Stomach (tissue), 9 donors: ENCODE measurements around the gene TMEM51. TPM values are rescaled to one million over a fixed set of nuclear protein-coding genes. Genes with fewer than 3 reads are reported as not detected.
A peak's percentile ranks its signal among the peaks of the same experiment; 100 is the strongest.

ENCODE experiments used
- DNase-seq, 2 donors: peaks; one replicate each; pipeline versions ENCODE4 v3.0.0 to v3.0.0-alpha.2; 2013 to 2019
- H3K27ac ChIP-seq, 5 donors: fragments of 200-600 bp in 4 of 5; sonication (generic) in 4 of 5; one replicate each; pipeline ENCODE4 v1.5.1; 2013 to 2019; ENCODE audit warnings: mild to moderate bottlenecking in 1 of 5, moderate library complexity in 1 of 5
- H3K27me3 ChIP-seq, 3 donors: fragments of 200-600 bp; sonication (generic); one replicate each; pipeline ENCODE4 v1.5.1; 2017 to 2019; ENCODE audit warnings: mixed run types in 1 of 3
- H3K36me3 ChIP-seq, 4 donors: fragments of 200-600 bp; sonication (generic); 1 replicate in 3 of 4; 2 replicates in 1 of 4; pipeline ENCODE4 v1.5.1; 2016 to 2019
- H3K4me1 ChIP-seq, 4 donors: fragments of 200-600 bp; sonication (generic); one replicate each; pipeline ENCODE4 v1.5.1; 2016 to 2019
- H3K4me3 ChIP-seq, 4 donors: fragments of 200-600 bp; sonication (generic) in 3 of 4; one replicate each; pipeline ENCODE4 v1.5.1; 2016 to 2019; ENCODE audit warnings: mild to moderate bottlenecking in 1 of 4
- H3K9me3 ChIP-seq, 4 donors: fragments of 200-600 bp; sonication (generic); one replicate each; pipeline ENCODE4 v1.5.1; 2016 to 2019
- EP300 ChIP-seq: sonication (generic); formaldehyde crosslinking; IDR thresholded peaks from one replicate; pipeline ENCODE4 v1.6.1; 2017; ENCODE audit warnings: antibody characterized with exemption
- POLR2A ChIP-seq, 4 donors: fragments of 450-650 bp; IDR thresholded peaks; one replicate each; pipeline ENCODE4 v1.6.1; 2016; ENCODE audit warnings: antibody characterized with exemption in 4 of 4, control low read depth in 2 of 4, mild to moderate bottlenecking in 1 of 4, moderate library complexity in 1 of 4
- POLR2AphosphoS5 ChIP-seq, 3 donors: sonication (generic); formaldehyde crosslinking; IDR thresholded peaks; one replicate each; pipeline ENCODE4 v1.6.1; 2016; ENCODE audit warnings: antibody characterized with exemption in 3 of 3
- WGBS, 5 donors: extraction: QIAGEN DNeasy Blood & Tissue Kit in 3 of 5; methylation state at CpG; one replicate each; pipeline versions ENCODE4 v1.1.5 to v1.1.7; 2013 to 2018; 5-methylcytosine and 5-hydroxymethylcytosine counted together
- intact Hi-C: fragments of 100-400 bp; cut with DNase I; formaldehyde crosslinking; loops from one replicate; pipeline ENCODE4 v1.15.1; 2023; ENCODE audit warnings: low total_unique reads
- polyA plus RNA-seq, 3 donors: library from polyadenylated mRNA; stranded (reverse); fragments of 200-250 nt; gene quantifications; one replicate each; pipeline ENCODE4 v1.2.3, GENCODE V29; 2013
- total RNA-seq, 5 donors: library from RNA; depleted of rRNA; stranded (reverse); fragments of >200 nt; gene quantifications; one replicate each; pipeline versions ENCODE4 v1.1.0 to v1.2.3, GENCODE V29; 2014 to 2016
- TF ChIP-seq, protein P1 (sequence below), 7 experiments: fragments of 450-650 bp in 4 of 7; fragments of 200-600 bp in 3 of 7; sonication (generic) in 3 of 7; IDR thresholded peaks; one replicate each; pipeline ENCODE4 v1.5.1; 2016 to 2019; ENCODE audit warnings: antibody characterized with exemption in 7 of 7, control low read depth in 2 of 7, mild to moderate bottlenecking in 1 of 7
- donor health status: healthy with polysubstance abuse.
- donor health status: Bipolar disorder and iron deficiency.
- donor health status: healthy.

The TMEM51 gene
- total and polyA plus RNA-seq, 8 donors, result 1.2 to 32.2 (median 15.1) TPM

DNA sequence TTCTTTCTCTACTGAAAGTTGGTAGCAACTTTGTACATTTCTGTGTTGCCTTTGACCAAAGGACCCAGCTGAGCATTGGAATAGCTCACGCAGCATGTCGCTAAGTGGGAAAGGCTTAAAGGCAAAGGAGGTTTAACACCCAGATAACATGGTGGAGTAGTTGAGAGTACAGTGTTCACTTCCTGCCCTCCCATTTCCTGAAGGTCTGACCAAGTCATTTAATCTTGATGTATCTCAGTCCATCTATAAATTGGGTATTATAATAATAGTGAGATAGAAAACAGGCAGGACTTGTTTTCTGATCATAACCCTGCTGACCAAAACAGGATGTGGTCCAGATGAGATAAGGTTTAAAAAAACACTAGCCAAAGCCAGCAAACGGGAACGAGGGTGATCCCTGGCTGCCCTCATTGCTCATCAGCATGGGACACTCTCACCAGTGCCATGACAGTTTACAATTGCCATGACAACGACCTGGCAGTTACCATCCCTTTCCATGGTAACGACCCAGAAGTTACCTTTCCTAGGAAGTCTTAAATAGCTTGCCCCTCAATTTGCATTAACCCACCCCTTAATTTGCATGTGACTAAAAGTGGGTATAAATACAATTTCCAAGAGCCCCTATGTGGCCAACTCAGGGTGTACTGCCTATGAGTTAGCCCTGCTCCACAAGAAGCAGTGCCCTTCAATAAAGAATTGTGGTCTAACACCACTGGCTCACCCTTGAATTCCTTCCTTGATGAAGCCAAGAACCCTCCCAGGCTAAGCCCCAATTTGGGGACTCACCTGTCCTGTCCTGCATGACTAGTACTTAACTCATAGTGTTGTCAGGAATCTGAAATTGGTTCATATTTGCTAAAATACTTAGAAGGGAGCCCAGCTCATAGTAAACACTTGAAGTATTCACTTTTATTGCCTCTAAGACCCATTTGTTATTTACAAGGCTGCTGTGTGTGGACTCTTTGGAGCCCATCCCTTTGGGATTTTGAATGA is 65.0 kb downstream of the TMEM51 start:
- DNase-seq, result peak in 1 of 2 donors; percentile 51
- no peaks in the 10 kb centered on the region for H3K9me3 ChIP-seq
- intact Hi-C loops, result no loop called here
- peaks cover 13 to 76% (median 51%) of the 10 kb centered on the region in 4 donors for H3K4me1 ChIP-seq
- no peak overlapping the region for H3K4me3 ChIP-seq
- peak overlapping the region in 2 of 5 donors; percentile 17 to 26 for H3K27ac ChIP-seq
- H3K36me3 ChIP-seq, result peaks cover 12 to 36% (median 29%) of the 10 kb centered on the region in 4 donors
- H3K27me3 ChIP-seq, result no peaks in the 10 kb centered on the region
- 60 to 68% (median 64%) methylated on average over 6 of the region's 6 CpGs for WGBS, 5 donors
- TF ChIP-seq POLR2AphosphoS5 (IDR thresholded peaks at IDR 0.05), result no peak
- TF ChIP-seq EP300, result no peak
- TF ChIP-seq, protein P1, sequence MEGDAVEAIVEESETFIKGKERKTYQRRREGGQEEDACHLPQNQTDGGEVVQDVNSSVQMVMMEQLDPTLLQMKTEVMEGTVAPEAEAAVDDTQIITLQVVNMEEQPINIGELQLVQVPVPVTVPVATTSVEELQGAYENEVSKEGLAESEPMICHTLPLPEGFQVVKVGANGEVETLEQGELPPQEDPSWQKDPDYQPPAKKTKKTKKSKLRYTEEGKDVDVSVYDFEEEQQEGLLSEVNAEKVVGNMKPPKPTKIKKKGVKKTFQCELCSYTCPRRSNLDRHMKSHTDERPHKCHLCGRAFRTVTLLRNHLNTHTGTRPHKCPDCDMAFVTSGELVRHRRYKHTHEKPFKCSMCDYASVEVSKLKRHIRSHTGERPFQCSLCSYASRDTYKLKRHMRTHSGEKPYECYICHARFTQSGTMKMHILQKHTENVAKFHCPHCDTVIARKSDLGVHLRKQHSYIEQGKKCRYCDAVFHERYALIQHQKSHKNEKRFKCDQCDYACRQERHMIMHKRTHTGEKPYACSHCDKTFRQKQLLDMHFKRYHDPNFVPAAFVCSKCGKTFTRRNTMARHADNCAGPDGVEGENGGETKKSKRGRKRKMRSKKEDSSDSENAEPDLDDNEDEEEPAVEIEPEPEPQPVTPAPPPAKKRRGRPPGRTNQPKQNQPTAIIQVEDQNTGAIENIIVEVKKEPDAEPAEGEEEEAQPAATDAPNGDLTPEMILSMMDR (IDR thresholded peaks at IDR 0.05), result no peak
- TF ChIP-seq POLR2A (IDR thresholded peaks at IDR 0.05), result no peak

DNA sequence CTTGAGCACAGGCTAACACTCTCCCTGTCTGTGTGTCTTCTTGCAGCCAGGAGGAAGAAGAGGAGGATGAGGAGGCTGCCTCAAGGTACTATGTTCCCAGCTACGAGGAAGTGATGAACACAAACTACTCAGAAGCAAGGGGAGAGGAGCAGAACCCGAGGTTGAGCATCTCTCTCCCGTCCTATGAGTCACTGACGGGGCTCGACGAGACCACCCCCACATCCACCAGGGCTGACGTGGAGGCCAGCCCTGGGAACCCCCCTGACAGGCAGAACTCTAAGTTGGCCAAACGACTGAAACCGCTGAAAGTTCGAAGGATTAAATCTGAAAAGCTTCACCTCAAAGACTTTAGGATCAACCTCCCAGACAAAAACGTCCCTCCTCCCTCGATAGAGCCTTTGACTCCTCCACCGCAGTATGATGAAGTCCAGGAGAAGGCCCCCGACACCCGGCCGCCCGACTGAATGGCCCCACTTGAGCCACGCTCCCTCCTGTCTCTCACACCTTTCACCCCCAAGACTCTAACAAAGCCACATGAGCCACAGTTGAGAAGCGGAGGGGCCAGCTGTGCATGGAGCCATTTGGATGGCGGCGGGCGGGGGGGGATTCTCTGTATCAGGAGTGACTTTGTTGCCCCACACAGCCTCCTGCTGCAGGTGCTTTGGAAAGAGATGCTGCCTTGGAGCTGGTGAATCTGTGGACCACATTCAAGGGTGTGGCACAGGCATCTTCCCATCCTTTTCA is 65.9 kb downstream of the TMEM51 start:
- no peaks in the 10 kb centered on the region for H3K27me3 ChIP-seq
- intact Hi-C loops, result no loop called here
- no peak overlapping the region for H3K4me3 ChIP-seq
- TF ChIP-seq EP300 (no peak), POLR2AphosphoS5 (IDR thresholded peaks at IDR 0.05) (no peak), POLR2A (IDR thresholded peaks at IDR 0.05) (no peak)
- TF ChIP-seq, protein P1 (IDR thresholded peaks at IDR 0.05), result no peak
- DNase-seq, result no peak
- H3K36me3 ChIP-seq, result peaks cover 12 to 35% (median 28%) of the 10 kb centered on the region in 4 donors
- H3K27ac ChIP-seq, result peak overlapping the region in 1 of 5 donors; percentile 19
- peaks cover 8 to 70% (median 47%) of the 10 kb centered on the region in 4 donors for H3K4me1 ChIP-seq
- WGBS, 5 donors, result 86 to 93% (median 89%) methylated on average over 18 to 22 of the region's 22 CpGs
- no peaks in the 10 kb centered on the region for H3K9me3 ChIP-seq

DNA sequence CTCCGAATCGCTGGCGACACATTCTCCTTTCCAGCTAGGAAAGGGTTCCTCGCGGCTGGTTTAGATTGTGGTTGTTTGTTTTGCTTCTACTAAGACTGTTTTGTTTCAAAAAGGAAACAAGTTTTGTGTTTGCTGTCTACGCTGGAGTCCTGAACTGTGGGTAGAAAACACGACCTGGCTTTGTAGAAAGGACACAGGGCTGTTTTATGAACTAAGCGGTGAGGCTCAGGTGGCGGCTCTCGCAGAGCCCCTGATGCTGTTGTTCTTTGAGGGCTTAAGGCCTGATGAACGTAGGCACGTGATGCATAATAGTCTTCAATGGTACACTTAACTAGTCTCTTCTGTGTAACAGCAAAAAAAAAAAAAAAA is 66.5 kb downstream of the TMEM51 start:
- peaks cover 12 to 29% (median 25%) of the 10 kb centered on the region in 4 donors for H3K36me3 ChIP-seq
- no peak for DNase-seq
- TF ChIP-seq, protein P1 (IDR thresholded peaks at IDR 0.05), result no peak
- TF ChIP-seq POLR2AphosphoS5 (IDR thresholded peaks at IDR 0.05) (no peak), POLR2A (IDR thresholded peaks at IDR 0.05) (no peak), EP300 (no peak)
- H3K9me3 ChIP-seq, result no peaks in the 10 kb centered on the region
- H3K27me3 ChIP-seq, result no peaks in the 10 kb centered on the region
- peaks cover 3 to 69% (median 43%) of the 10 kb centered on the region in 4 donors for H3K4me1 ChIP-seq
- H3K27ac ChIP-seq, result no peak overlapping the region
- WGBS, 5 donors, result 55 to 74% (median 70%) methylated on average over 12 of the region's 12 CpGs
- intact Hi-C loops, result no loop called here
- H3K4me3 ChIP-seq, result no peak overlapping the region

DNA sequence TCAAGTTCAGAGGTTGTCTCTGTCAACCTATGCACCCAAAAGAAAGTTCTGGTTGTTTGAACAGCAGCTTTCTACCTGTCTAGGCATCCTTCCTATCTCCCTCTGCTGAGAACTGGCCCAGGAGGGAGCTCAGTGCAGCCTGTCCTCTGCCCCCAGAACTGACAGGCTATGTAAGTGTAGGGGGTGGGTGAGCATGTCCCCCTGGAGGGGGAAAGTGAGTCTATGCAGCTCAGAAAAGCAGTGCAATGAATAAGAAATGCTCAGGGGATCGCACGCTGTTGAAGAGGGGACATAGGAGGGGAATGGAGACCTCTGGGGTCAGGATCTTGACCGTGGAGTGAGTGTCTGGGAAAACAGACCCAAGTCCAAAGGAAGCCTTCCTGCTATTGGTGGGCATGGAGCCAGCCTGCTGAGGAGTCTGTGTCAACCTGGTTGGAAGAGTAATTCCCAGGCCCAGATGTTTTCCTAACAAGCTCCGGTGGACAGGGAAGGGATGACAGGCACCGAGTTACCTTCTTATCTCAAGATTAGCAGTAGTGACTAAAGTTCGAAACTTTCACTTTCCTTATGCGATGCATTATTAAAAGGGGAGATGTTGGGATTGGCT is 67.4 kb downstream of the TMEM51 start:
- Histone ChIP-seq H3K4me1 (peaks cover 0 to 69% (median 42%) of the 10 kb centered on the region in 4 donors), H3K36me3 (peaks cover 12 to 25% (median 18%) of the 10 kb centered on the region in 4 donors), H3K4me3 (no peak overlapping the region), H3K9me3 (no peaks in the 10 kb centered on the region), H3K27me3 (no peaks in the 10 kb centered on the region), H3K27ac (peak overlapping the region in 2 of 5 donors; percentile 23 to 40)
- WGBS, 5 donors, result 48 to 60% (median 55%) methylated on average over 7 of the region's 7 CpGs
- TF ChIP-seq, protein P1 (IDR thresholded peaks at IDR 0.05), result no peak
- TF ChIP-seq POLR2AphosphoS5 (IDR thresholded peaks at IDR 0.05) (peak in 1 of 3 donors; percentile 25), EP300 (no peak)
- peak; percentile 49 to 57 for DNase-seq
- intact Hi-C loops, result no loop called here
